Pancreas (tissue), 10 donors: ENCODE results near the gene PDLIM7. TPM values are rescaled to one million over a fixed set of nuclear protein-coding genes. Genes with fewer than 3 reads are reported as not detected.

Experiments used
- ATAC-seq, 4 donors: fragments of 200-7000 bp; cut with Tn5 transposase; one replicate each; pipeline versions ENCODE4 v1.8.0 to v1.9.1; 2020; ENCODE audit warnings: mild to moderate bottlenecking in 4 of 4, moderate library complexity in 4 of 4
- DNase-seq, 6 donors: peaks; one replicate each; pipeline ENCODE4 v3.0.0-alpha.2; 2020
- FAIRE-seq: peaks from 2 replicates; lab custom pipeline; 2012; peaks lifted over from hg19 to GRCh38; lab: Jason Lieb, UNC
- H3K27ac ChIP-seq, 4 donors: fragments of 200-600 bp; sonication (generic); 1 replicate in 3 of 4; 2 replicates in 1 of 4; pipeline versions ENCODE4 v1.5.0 to v1.8.0; 2020
- H3K27me3 ChIP-seq, 4 donors: fragments of 200-600 bp; one replicate each; pipeline ENCODE4 v1.8.0; 2021
- H3K36me3 ChIP-seq, 3 donors: fragments of 200-600 bp; sonication (generic) in 1 of 3; one replicate each; pipeline versions ENCODE4 v1.5.0 to v1.8.0; 2020 to 2021
- H3K4me1 ChIP-seq, 3 donors: fragments of 200-600 bp; one replicate each; pipeline ENCODE4 v1.8.0; 2021
- H3K4me3 ChIP-seq, 4 donors: fragments of 200-600 bp; sonication (generic) in 2 of 4; one replicate each; pipeline versions ENCODE4 v1.5.0 to v1.8.0; 2020 to 2021
- H3K9me3 ChIP-seq, 4 donors: fragments of 200-600 bp; one replicate each; pipeline ENCODE4 v1.8.0; 2021
- CTCF ChIP-seq, 4 donors: fragments of 200-600 bp; sonication (generic) in 3 of 4; IDR thresholded peaks; one replicate each; pipeline versions ENCODE4 v1.5.0 to v1.8.0; 2021; ENCODE audit warnings: antibody characterized with exemption in 4 of 4
- WGBS, 2 donors: extraction: QIAGEN DNeasy Blood & Tissue Kit; methylation state at CpG; one replicate each; pipeline ENCODE4 v1.1.7; 2013; 5-methylcytosine and 5-hydroxymethylcytosine counted together
- intact Hi-C, 3 donors: fragments of 100-400 bp; cut with DNase I; formaldehyde crosslinking; loops; one replicate each; pipeline versions ENCODE4 v1.11.1 to v1.14.2; 2022
- polyA plus RNA-seq, 2 donors: library from polyadenylated mRNA; stranded (reverse); fragments of 200-250 nt; gene quantifications; one replicate each; pipeline ENCODE4 v1.2.3, GENCODE V29; 2013
- total RNA-seq, 6 donors: library from RNA; stranded (reverse); fragmentation: NEBNext Ultra II Directional in 4 of 6; extraction: Animal tissue kit (Norgen Biotek cat#: 25700) in 4 of 6; gene quantifications; one replicate each; pipeline versions ENCODE4 v1.2.1 to v1.2.4, GENCODE V29; 2021 to 2023
- donor health status: healthy with polysubstance abuse.
- donor health status: DM: no; HTN: no; CAD: no; lungs with moderate emphysema.
- donor health status: DM: no; HTN: no; CAD: no.
- donor health status: control.
- donor health status: control.
- donor health status: Bipolar disorder and iron deficiency.
- donor health status: DM: yes; HTN: yes; CAD: no.
- donor health status: DM: no; HTN: no; CAD: no.
- donor health status: DM: no; HTN: no; CAD: no.
- donor health status: DM: yes; HTN: yes; CAD: no.

The PDLIM7 gene
- total and polyA plus RNA-seq, 8 donors = 3.9 to 39.9 (median 11.2) TPM

GRCh38 chr5:177492841-177493240 is 4.6 kb downstream of the PDLIM7 start:
- 82 to 83% methylated on average over 7 of the region's 7 CpGs for WGBS, 2 donors

GRCh38 chr5:177491983-177492746 is 5.2 kb downstream of the PDLIM7 start:
- no peak overlapping the region for H3K4me3 ChIP-seq
- H3K9me3 ChIP-seq = no peaks in the 10 kb centered on the region
- peak in 1 of 6 donors; percentile 77 for DNase-seq
- no peak for TF ChIP-seq CTCF (IDR thresholded peaks at IDR 0.05)
- ATAC-seq = no peak
- H3K4me1 ChIP-seq = no peaks in the 10 kb centered on the region
- 95 to 96% methylated on average over 47 to 54 of the region's 54 CpGs for WGBS, 2 donors
- intact Hi-C loops = no loop called here
- H3K27ac ChIP-seq = no peak overlapping the region
- no peak for FAIRE-seq
- H3K36me3 ChIP-seq = no peaks in the 10 kb centered on the region
- H3K27me3 ChIP-seq = no peaks in the 10 kb centered on the region

More at GRCh38 chr5:177492841-177493240, 4.6 kb downstream of the PDLIM7 start:
- no peak for FAIRE-seq
- H3K27me3 ChIP-seq = no peaks in the 10 kb centered on the region
- H3K36me3 ChIP-seq = no peaks in the 10 kb centered on the region
- no peak for TF ChIP-seq CTCF (IDR thresholded peaks at IDR 0.05)
- no peaks in the 10 kb centered on the region for H3K4me1 ChIP-seq
- no peak overlapping the region for H3K27ac ChIP-seq
- no peak overlapping the region for H3K4me3 ChIP-seq
- no peak for ATAC-seq
- DNase-seq = peak in 1 of 6 donors; percentile 33
- intact Hi-C loops = no loop called here
- H3K9me3 ChIP-seq = no peaks in the 10 kb centered on the region

- Histone ChIP-seq H3K9me3 (no peaks in the 10 kb centered on the region), H3K27ac (no peak overlapping the region), H3K4me3 (no peak overlapping the region), H3K27me3 (no peaks in the 10 kb centered on the region), H3K4me1 (no peaks in the 10 kb centered on the region), H3K36me3 (no peaks in the 10 kb centered on the region)
- intact Hi-C loops = no loop called here
- WGBS, 2 donors = 70 to 74% methylated on average over 31 to 43 of the region's 43 CpGs
- TF ChIP-seq CTCF (IDR thresholded peaks at IDR 0.05) = peak in 3 of 4 donors; percentile 21 to 37 (median 23)
- peak in 1 of 6 donors; percentile 74 for DNase-seq
- no peak for FAIRE-seq
- no peak for ATAC-seq
Observed at GRCh38 chr5:177491429-177491945, 5.9 kb downstream of the PDLIM7 start.

GRCh38 chr5:177490992-177491391 is 6.4 kb downstream of the PDLIM7 start:
- ATAC-seq (no peak), FAIRE-seq (no peak), DNase-seq (peak in 1 of 6 donors; percentile 69)
- no peak for TF ChIP-seq CTCF (IDR thresholded peaks at IDR 0.05)
- no peaks in the 10 kb centered on the region for H3K36me3 ChIP-seq
- H3K9me3 ChIP-seq = no peaks in the 10 kb centered on the region
- no peak overlapping the region for H3K27ac ChIP-seq
- no peaks in the 10 kb centered on the region for H3K4me1 ChIP-seq
- H3K4me3 ChIP-seq = no peak overlapping the region
- WGBS, 2 donors = 94 to 95% methylated on average over 16 of the region's 16 CpGs
- intact Hi-C loops = no loop called here
- no peaks in the 10 kb centered on the region for H3K27me3 ChIP-seq
